Cardiac septum (tissue), 1 donor: ENCODE measurements around the gene SLC34A1. TPM values are rescaled to one million over a fixed set of nuclear protein-coding genes. Genes with fewer than 3 reads are reported as not detected.
"Not testable (repeated sequence)": the region's sequence is repeated elsewhere in the genome, so short reads cannot be mapped to it uniquely, and the experiment has no call there.

Experiments
- DNase-seq: peaks from one replicate; pipeline ENCODE4 v3.0.0-alpha.2; 2020; ENCODE audit warnings: low spot score
- intact Hi-C: fragments of 100-400 bp; cut with DNase I; formaldehyde crosslinking; loops from one replicate; pipeline ENCODE4 v1.14.0; 2022
- long read RNA-seq: library from polyadenylated mRNA; unstranded; transcript quantifications from one replicate; pipeline ENCODE4 v2.0.0, GENCODE V29; 2021
- total RNA-seq: library from RNA; stranded (reverse); fragmentation: NEBNext Ultra II Directional; extraction: Animal tissue kit (Norgen Biotek cat#: 25700); gene quantifications from one replicate; pipeline ENCODE4 v1.2.1, GENCODE V29; 2021
- donor health status: DM: no; HTN: no; CAD: no.

SLC34A1 gene
- not detected for total RNA-seq
- long read RNA-seq: 0 reads

- intact Hi-C loops: no loop called here
Measured at GRCh38 chr5:177384134-177384533, at the start of gene SLC34A1. Gene SLC34A1, plus strand, starts transcription at chr5:177384434. Its CDS starts 1,308 bp downstream, at chr5:177385742.

GRCh38 chr5:177334781-177335700 is 49.2 kb upstream of the SLC34A1 start:
- DNase-seq: peak; percentile 76
- intact Hi-C loops: no loop called here

More at GRCh38 chr5:177384134-177384533, at the start of gene SLC34A1:
- peak; percentile 17 for DNase-seq

- intact Hi-C loops: no loop called here
Measured at GRCh38 chr5:177335701-177336065, 48.6 kb upstream of the SLC34A1 start.

GRCh38 chr5:177336112-177336511 is 48.1 kb upstream of the SLC34A1 start:
- DNase-seq: peak; percentile 69
- intact Hi-C loops: no loop called here

More at GRCh38 chr5:177335701-177336065, 48.6 kb upstream of the SLC34A1 start:
- DNase-seq: peak; percentile 71

GRCh38 chr5:177336603-177337494 is 47.4 kb upstream of the SLC34A1 start:
- DNase-seq: peak; percentile 69
- intact Hi-C loops: no loop called here

- intact Hi-C loops: no loop called here
- peak; percentile 67 for DNase-seq
Measured at GRCh38 chr5:177338251-177339106, 45.8 kb upstream of the SLC34A1 start.

- peak; percentile 79 for DNase-seq
- intact Hi-C loops: no loop called here
Measured at GRCh38 chr5:177339107-177339638, 45.1 kb upstream of the SLC34A1 start.

GRCh38 chr5:177343000-177343399 is 41.2 kb upstream of the SLC34A1 start:
- DNase-seq, intact Hi-C loops: not testable (repeated sequence)

- intact Hi-C loops: no loop called here
- DNase-seq: no peak
Measured at GRCh38 chr5:177343777-177344176, 40.5 kb upstream of the SLC34A1 start.

- intact Hi-C loops: no loop called here
- no peak for DNase-seq
Measured at GRCh38 chr5:177344891-177345290, 39.3 kb upstream of the SLC34A1 start.

- intact Hi-C loops: no loop called here
- DNase-seq: no peak
Measured at GRCh38 chr5:177346820-177347219, 37.4 kb upstream of the SLC34A1 start.

GRCh38 chr5:177347699-177348098 is 36.5 kb upstream of the SLC34A1 start:
- intact Hi-C loops: no loop called here
- DNase-seq: no peak

- intact Hi-C loops: no loop called here
- DNase-seq: no peak
Measured at GRCh38 chr5:177349362-177349647, 34.9 kb upstream of the SLC34A1 start.

- intact Hi-C loops: no loop called here
- DNase-seq: peak; percentile 41
Measured at GRCh38 chr5:177349762-177350161, 34.5 kb upstream of the SLC34A1 start.

GRCh38 chr5:177350776-177351391 is 33.4 kb upstream of the SLC34A1 start:
- no peak for DNase-seq
- intact Hi-C loops: no loop called here

- intact Hi-C loops: no loop called here
- DNase-seq: peak; percentile 97
Measured at GRCh38 chr5:177351392-177352329, 32.6 kb upstream of the SLC34A1 start, which contains the start of gene LMAN2. Gene LMAN2, minus strand, starts transcription at chr5:177351668. Its CDS starts 21 bp downstream, at chr5:177351647.

- no peak for DNase-seq
- intact Hi-C loops: no loop called here
Measured at GRCh38 chr5:177353093-177353492, 31.1 kb upstream of the SLC34A1 start.

- intact Hi-C loops: no loop called here
- no peak for DNase-seq
Measured at GRCh38 chr5:177354256-177354655, 30.0 kb upstream of the SLC34A1 start.
